COLO668 (cell line): ENCODE results near the gene NDUFS1.
A peak's percentile ranks its signal among the peaks of the same experiment; 100 is the strongest.
"Not testable (repeated sequence)": the region's sequence is repeated elsewhere in the genome, so short reads cannot be mapped to it uniquely, and the experiment has no call there.

Experiments used
- DNase-seq: peaks from one replicate; lab custom pipeline; 2025; ENCODE audit not compliant: unreplicated experiment; lab: John Stamatoyannopoulos, UW

Gene NDUFS1

DNA sequence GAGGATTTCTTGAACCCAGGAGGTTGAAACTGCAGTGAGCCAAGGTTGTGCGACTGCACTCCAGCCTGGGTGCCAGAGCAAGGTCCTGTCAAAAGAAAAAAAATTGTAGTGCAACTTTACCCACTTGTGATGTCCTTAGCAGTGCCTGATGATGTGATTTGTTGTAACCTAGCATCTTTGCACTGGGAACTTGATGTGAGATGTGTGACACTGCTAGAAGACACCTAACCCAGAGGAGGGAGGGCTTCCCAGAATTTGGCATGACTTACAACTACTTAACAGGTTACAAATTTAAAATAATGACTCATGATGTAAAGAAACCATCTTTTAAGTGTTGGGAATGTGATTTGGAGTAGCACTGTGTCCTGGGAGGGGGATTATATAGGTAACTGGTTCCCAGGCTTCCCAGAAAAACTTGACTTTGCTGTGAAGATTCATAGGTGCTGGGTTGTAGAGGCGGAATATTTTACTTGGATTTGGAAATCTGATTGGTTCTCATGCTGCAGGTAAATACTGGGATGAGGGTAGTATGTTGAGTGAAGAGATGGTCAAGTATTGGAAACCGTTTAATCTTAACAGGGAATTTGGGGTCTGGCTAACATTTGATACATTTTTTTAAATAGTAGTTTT, 4.1 kb upstream of the NDUFS1 start:
- DNase-seq, result no peak

GRCh38 chr2:206162401-206162800, 3.2 kb upstream of the NDUFS1 start:
- DNase-seq, result not testable (repeated sequence)

DNA sequence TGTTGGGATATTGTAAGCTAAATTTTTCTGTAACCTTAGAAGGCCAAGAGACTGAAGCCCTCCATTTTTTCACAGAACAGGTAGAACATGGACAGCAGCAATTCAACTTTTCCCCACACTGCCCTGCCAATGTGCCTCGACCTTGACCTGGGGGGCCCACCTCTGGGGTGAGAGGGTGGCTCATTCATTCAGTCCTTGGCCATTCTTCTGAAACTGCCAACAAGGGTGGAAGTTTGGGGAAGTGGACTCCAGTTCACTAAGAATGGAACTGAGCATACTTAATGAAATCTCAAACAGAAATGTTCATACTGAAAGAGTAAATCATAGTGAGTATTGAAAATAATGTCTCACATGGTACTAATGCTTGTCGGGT, 1.5 kb upstream of the NDUFS1 start:
- no peak for DNase-seq

DNA sequence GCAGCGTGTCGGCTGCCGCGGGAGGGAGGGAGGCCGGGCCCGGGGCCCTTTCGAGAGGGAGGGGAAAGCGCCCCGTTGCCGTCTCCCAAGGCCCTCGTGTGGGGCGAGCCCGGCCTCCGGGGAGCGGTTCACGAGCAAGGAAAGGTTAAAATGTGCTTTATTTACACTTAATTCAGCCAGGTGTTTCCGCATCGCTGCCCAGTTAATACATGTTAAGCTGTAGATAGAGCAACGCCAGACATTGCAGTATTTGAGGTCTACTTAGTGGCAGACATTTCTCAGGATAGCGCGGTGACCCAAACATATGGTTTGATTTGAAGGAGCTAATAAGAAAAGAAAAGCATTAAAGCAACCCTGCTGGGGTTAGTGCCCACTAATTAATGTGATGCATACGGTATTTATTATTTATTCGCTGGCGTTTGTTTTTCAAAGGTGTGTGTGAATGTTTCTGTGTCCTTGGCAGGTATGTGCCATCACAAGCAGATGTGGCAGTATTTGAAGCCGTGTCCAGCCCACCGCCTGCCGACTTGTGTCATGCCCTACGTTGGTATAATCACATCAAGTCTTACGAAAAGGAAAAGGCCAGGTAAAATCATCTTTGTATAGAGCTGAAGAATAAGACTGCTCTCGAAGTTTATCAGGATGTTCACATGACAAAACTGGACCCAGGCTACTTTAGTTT, 1.0 kb upstream of the NDUFS1 start:
- peak; percentile 76 for DNase-seq

DNA sequence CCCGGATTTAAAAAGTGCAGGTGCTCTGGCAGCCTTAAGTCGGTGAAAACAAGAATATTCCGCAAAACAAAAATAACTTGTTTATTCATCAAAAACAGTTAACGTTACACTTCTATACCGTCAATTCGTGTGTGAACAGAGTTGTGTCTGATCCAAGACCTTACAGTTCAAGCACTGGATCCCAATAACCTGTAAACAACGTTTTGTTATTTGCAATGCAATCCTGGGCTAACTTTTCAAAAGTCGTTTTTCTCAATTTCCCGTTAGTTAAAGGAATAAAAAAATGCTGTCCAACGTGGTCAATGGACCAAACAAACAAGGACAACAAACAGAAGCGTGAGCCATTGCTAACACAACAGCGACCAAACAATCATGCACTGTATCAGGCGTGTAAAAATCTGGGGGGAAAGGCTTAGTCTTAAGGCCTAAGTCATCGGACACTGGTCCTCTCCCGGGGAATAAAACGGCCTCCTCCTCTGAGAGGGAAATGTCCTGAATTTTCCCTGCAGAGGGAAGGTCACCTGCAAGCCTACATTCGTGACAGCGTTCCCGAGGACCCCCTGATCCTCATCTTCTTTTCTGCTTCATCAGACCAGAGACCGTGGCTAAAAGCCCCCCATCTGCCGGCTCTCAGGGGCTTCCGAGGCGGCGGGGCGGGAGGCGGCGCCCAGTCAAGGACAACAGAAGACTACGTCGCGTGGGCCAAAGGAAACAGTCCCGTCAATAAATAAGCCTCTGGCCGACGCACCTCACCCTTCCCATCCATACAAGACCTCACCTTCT, 490 bp downstream of the NDUFS1 start:
- DNase-seq, result no peak

DNA sequence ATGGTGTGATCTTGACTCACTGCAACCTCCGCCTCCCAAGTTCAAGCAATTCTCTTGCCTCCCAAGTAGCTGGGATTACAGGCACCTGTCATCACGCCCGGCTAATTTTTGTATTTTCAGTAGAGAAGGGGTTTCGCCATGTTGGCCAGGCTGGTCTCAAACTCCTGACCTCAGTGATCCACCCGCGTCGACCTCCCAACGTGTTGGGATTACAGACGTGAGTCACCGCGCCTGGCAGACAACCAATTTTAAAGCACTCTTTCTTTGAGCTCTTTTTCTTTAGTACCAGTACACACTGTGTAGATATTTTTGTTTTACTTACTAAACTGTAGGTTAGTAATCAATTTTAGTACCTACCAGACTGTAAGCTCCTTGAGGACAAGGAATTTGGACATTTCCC, 2.2 kb downstream of the NDUFS1 start:
- DNase-seq, result not testable (repeated sequence)

DNA sequence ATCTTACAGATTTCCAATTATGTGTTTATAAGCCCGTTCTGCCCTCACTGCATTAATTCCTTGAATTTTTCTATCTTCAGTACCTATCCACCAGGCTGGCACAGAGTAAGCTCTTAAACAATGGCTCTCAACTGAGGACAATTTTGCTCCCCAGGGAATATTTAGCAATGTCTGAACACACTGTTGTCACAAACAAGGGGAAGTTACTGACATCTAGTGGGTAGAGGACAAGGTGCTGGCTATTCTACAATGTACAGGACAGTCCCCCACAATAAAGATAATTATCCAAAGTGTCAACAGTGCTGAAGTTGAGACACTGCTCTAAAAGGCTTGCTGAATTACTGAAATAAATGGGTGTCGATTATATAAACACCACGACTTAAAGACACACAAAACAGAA, 5.0 kb downstream of the NDUFS1 start:
- no peak for DNase-seq

- no peak for DNase-seq
Measured at GRCh38 chr2:206150631-206151030, 8.6 kb downstream of the NDUFS1 start.

DNA sequence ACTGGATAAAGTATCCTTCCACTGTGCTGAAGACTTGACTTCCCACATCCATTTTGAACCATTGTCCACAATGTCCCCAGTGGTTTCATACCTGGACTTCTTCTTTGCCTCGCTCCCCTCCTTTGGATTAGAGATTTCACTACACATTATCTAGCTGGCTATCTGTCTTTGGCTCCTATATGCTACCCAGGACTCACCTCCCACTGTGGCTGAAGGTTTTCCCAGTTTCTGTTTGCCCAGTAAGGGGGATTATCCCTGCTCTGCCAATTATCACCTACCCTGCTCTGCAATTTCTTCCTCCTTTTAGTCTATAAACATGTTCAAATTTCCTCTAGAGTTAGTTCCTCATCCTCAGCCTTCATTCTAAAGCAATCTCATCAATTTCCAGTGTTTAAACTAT, 9.1 kb downstream of the NDUFS1 start:
- no peak for DNase-seq

DNA sequence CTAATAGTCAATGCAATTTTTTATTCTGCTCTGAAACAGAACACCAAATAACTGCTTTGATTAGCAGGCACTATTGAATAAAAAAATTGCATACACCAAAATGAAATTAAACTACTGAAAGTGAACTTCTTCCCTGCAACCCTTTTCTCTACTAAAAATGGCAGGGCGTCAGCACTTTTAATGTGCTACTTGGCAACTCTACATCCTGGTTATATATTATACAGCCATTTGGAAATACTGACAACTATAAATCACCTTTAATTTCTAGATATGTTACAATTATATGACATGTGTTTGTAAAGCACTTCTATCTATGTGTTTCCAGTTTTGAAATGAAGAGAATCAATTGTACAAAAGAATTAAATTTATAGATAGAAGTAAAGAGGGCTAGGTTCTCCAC, 9.9 kb downstream of the NDUFS1 start:
- no peak for DNase-seq

GRCh38 chr2:206145665-206146064, 13.6 kb downstream of the NDUFS1 start:
- no peak for DNase-seq

DNA sequence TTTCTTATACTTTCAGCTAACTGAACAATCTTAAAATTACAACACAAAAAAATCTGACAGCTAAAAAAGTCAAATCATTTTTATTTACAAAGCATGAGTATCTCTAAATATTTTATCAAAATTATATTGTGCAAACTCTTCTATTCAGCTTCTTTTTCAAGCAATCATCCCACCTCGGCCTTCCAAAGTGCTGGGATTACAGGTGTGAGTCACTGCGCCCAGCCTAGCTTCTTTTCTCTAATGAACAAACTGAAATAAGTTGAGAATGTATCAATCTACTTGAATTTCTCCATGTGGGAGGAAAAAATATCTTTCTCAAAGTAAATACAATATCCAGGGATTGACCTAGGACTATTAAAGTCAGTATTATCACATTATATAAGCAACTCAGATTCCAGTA, 14.9 kb downstream of the NDUFS1 start:
- no peak for DNase-seq

GRCh38 chr2:206143451-206143850, 15.8 kb downstream of the NDUFS1 start:
- no peak for DNase-seq

DNA sequence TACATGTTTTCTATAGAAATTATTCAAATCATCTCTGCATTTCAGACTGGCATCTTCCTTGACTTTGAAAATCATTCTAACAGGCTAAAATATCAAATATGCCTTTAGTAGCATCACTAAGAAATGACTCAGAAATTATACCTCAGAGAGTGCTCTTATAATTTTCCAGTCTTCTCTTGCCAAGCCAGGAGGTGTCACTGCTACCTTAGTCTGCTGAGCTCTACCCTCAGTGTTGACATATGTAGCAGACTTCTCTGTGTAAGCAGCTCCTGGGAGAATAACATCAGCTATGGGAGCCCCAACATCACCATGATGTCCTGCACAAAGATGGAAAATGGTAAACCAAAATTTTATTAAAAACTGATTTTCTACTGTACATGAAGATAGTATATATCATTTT, 31.6 kb downstream of the NDUFS1 start:
- no peak for DNase-seq

- DNase-seq, result no peak
Measured at GRCh38 chr2:206125901-206126300, 33.3 kb downstream of the NDUFS1 start.

- DNase-seq, result not testable (repeated sequence)
Measured at GRCh38 chr2:206122569-206122968, 36.7 kb downstream of the NDUFS1 start.

GRCh38 chr2:206116278-206116677, 43.0 kb downstream of the NDUFS1 start:
- DNase-seq, result no peak

DNA sequence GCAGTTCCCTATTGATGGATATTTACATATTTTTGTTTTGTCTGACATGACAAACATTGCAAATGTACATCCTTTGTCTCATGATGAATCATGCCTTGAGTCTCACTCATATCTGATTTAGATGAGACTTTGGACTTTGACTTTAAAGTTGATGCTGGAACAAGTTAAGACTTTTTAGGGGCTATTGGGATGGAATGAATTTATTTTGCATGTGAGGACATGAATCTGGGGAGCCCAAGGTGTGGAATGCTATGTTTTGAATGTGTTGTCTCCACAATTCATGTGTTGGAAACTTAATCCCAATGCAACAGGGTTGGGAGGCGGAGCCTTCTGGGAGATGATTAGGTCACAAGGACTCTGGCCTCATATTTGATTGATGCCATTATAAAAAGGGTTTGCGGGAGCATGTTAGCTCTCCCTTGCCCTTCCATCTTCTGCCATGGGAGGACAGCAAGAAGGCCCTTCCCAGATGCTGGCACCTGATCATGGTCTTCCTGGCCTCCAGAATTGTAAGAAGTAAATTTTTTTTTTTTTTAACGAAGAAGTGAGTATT, 44.1 kb downstream of the NDUFS1 start:
- DNase-seq, result no peak

- no peak for DNase-seq
Measured at GRCh38 chr2:206112846-206113547, 46.2 kb downstream of the NDUFS1 start.

- DNase-seq, result no peak
Measured at GRCh38 chr2:206112108-206112507, 47.1 kb downstream of the NDUFS1 start.

DNA sequence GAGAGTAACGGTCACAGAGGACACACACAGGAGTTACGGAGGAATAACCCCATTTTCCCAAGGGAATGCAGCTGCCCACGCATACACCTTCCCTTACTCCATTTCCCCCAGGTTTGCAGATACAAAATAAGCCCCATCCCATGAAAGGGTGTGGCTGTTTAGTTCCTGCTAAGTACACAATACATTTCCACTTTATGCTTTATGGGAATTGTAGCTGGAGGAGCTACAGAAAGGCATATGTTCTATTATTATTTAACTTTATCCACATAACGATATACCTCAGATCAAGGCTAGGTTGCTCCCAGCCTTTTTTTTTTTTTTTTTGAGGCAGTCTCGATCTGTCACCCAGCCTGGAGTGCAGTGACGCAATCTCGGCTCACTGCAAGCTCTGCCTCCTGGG, 50.5 kb downstream of the NDUFS1 start:
- DNase-seq, result no peak
